ENCODE results near the gene DIAPH1. TPM values are rescaled to one million over a fixed set of nuclear protein-coding genes. Genes with fewer than 3 reads are reported as not detected.
A peak's percentile ranks its signal among the peaks of the same experiment; 100 is the strongest.

The DIAPH1 gene
- total and polyA plus RNA-seq, 11 donors = 29.9 to 137 (median 61.5) TPM

GRCh38 chr5:141573489-141574121 is 45.2 kb downstream of the DIAPH1 start:
- peaks cover 0 to 12% (median 0%) of the 10 kb centered on the region in 12 donors for H3K4me1 ChIP-seq
- no peak overlapping the region for H3K27ac ChIP-seq
- peaks cover 0 to 98% (median 94%) of the 10 kb centered on the region in 9 donors for H3K36me3 ChIP-seq
- no peaks in the 10 kb centered on the region for H3K27me3 ChIP-seq
- peak in 1 of 4 donors; percentile 22 for ATAC-seq
- TF ChIP-seq POLR2A (IDR thresholded peaks at IDR 0.05) (no peak), CTCF (IDR thresholded peaks at IDR 0.05) (no peak)
- intact Hi-C loops (cut with DNase I) = loop anchor here in 1 of 10 donors (10.0 kb wide), 1 partner anchor 51 kb away; no protein-coding TSS in a partner anchor
- no peak overlapping the region for H3K4me3 ChIP-seq
- WGBS, 4 donors = 59 to 70% (median 67%) methylated on average over 4 of the region's 4 CpGs
- no peaks in the 10 kb centered on the region for H3K9me3 ChIP-seq
- no peak for DNase-seq

- intact Hi-C loops (cut with DNase I) = loop anchor here in 1 of 10 donors (10.0 kb wide), 1 partner anchor 54 kb away; no protein-coding TSS in a partner anchor
- Histone ChIP-seq H3K27ac (no peak overlapping the region), H3K36me3 (peaks cover 0 to 93% (median 79%) of the 10 kb centered on the region in 9 donors), H3K9me3 (no peaks in the 10 kb centered on the region), H3K4me1 (peaks cover 0 to 17% (median 0%) of the 10 kb centered on the region in 12 donors), H3K4me3 (no peak overlapping the region), H3K27me3 (no peaks in the 10 kb centered on the region)
- TF ChIP-seq CTCF (IDR thresholded peaks at IDR 0.05) (no peak), POLR2A (IDR thresholded peaks at IDR 0.05) (no peak)
- DNase-seq = no peak
- ATAC-seq = no peak
Observed at GRCh38 chr5:141570655-141571054, 48.1 kb downstream of the DIAPH1 start.

GRCh38 chr5:141567513-141568117 is 51.2 kb downstream of the DIAPH1 start:
- intact Hi-C loops (cut with DNase I) = loop anchor here in 8 of 10 donors (5.0 to 10.0 kb wide), 7 partner anchors 243 to 473 kb away; partner anchors contain the start of genes PCDHB15 (in 3 of the 8), PCDHB2 (in 3 of the 8), PCDHB7 (in 3 of the 8) and PCDHB8 (in 3 of the 8)
- 34 to 42% (median 37%) methylated on average over 2 of the region's 2 CpGs for WGBS, 4 donors
- Histone ChIP-seq H3K9me3 (no peaks in the 10 kb centered on the region), H3K36me3 (peaks cover 0 to 94% (median 66%) of the 10 kb centered on the region in 9 donors), H3K27ac (no peak overlapping the region), H3K4me1 (peaks cover 0 to 26% (median 6%) of the 10 kb centered on the region in 12 donors), H3K4me3 (no peak overlapping the region), H3K27me3 (no peaks in the 10 kb centered on the region)
- ATAC-seq = no peak
- DNase-seq = no peak
- TF ChIP-seq CTCF (IDR thresholded peaks at IDR 0.05) (peak in 11 of 12 donors; percentile 69 to 94 (median 84)), POLR2A (IDR thresholded peaks at IDR 0.05) (no peak)
